ENCODE results near the gene LRRC32.
A peak's percentile ranks its signal among the peaks of the same experiment; 100 is the strongest.

Gene LRRC32, protein sequence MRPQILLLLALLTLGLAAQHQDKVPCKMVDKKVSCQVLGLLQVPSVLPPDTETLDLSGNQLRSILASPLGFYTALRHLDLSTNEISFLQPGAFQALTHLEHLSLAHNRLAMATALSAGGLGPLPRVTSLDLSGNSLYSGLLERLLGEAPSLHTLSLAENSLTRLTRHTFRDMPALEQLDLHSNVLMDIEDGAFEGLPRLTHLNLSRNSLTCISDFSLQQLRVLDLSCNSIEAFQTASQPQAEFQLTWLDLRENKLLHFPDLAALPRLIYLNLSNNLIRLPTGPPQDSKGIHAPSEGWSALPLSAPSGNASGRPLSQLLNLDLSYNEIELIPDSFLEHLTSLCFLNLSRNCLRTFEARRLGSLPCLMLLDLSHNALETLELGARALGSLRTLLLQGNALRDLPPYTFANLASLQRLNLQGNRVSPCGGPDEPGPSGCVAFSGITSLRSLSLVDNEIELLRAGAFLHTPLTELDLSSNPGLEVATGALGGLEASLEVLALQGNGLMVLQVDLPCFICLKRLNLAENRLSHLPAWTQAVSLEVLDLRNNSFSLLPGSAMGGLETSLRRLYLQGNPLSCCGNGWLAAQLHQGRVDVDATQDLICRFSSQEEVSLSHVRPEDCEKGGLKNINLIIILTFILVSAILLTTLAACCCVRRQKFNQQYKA

DNA sequence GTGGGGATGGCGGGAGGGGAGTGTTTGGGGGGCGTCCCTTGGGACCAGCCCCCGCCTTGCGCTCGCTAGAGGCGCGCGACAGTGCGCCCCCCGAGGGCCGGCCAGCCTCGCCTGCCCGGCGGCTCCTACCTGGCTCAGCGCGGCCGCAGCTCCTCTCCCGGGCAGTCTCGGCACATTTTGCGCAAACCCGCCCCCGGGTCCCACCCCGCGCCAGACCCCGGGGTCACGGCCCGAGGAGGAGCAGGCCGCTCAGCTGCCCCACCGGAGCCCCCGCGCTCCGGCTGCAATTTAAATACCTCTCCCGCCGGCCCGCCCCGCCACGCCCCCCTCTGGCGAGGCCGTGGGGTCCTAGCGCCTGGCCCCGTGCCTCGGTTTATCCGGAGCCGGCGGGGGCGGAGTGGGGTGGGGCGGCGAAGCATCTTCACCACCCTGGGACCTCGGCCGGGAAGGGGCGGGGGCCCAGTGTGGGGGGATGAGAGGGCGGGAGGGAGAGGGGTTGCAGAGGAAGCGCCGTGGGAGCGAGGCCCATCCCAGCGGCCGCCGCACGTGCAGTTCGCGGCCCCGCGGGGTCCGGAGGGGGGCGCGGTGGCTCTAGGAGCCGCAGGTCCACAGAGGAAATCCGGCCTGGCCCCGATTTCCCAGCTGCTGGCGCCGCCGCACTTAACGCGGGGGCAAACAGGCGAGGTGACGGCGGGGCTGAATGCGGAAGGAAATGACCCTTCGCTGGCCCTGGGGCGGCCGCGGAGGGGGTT lies at the start of gene LRRC32:
TSS of gene LRRC32 (minus strand) at position 263 of the 752 bp plus-strand sequence. CDS start 4,793 bp downstream, outside the sequence.
- peak within 1 kb of the TSS; percentile 37 for H3K4me3 ChIP-seq (ENCODE audit: low read length)
- no peak for DNase-seq (ENCODE audit: low read depth)
- TF ChIP-seq CTCF (conservative IDR thresholded peaks at IDR 0.05; ENCODE audit: low read depth, low read length), result no peak

DNA sequence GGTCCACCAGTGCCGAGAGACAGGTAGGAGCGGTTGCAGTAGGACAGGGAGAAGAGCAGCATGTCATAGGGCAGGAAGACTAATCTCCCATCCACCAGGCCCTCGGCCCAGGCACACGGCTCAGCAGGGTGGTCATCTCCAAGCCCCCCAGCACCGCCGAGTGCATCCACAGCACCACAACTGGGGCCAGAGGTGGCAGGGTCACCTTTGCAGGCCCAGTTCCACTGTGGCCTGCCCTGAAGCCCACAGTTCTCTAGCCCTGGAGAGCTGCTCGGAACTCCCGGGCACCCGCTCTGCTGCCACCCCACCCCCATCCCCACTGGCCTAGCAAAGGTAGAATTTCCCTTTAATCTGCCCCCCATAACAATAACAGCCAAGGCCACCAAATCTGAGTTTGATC lies 49.1 kb upstream of the LRRC32 start:
- H3K4me3 ChIP-seq (ENCODE audit: low read length), result no peak overlapping the region
- TF ChIP-seq CTCF (conservative IDR thresholded peaks at IDR 0.05; ENCODE audit: low read depth, low read length), result no peak
- no peak for DNase-seq (ENCODE audit: low read depth)

DNA sequence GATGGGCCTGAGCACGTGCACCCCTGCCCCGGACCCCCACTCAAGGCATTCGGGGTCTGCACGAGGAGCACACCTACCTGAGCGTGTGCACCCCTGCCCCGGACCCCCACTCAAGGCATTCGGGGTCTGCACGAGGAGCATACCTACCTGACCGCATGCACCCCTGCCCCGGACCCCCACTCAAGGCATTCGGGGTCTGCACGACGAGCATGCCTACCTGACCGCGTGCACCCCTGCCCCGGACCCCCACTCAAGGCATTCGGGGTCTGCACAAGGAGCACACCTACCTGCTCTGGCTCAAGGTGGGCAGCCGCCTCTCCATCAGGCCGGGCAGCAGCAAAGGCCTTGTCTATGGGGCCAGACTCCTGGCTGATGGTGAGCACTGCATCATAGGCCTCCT lies 48.7 kb upstream of the LRRC32 start:
- no peak overlapping the region for H3K4me3 ChIP-seq (ENCODE audit: low read length)
- no peak for TF ChIP-seq CTCF (conservative IDR thresholded peaks at IDR 0.05; ENCODE audit: low read depth, low read length)
- no peak for DNase-seq (ENCODE audit: low read depth)

DNA sequence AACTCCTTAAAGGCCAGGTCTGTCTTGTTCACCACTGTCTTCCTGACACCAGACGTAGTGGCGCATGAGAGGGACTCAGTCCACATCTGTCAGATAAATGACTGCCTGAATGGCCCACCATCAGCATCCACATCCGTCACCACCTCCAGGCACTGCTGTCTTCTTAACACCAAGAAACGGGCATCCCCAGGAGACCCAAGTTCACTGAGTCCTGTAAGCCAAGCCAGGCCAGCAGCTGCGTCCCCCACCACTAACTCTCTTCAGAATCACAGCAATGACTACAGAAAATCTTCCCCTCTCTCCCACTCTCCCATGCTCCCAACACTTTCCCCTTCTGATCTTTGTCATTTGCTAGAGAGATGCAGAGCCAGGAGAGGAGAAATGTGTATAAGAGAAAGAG lies 47.3 kb upstream of the LRRC32 start:
- H3K4me3 ChIP-seq (ENCODE audit: low read length), result no peak overlapping the region
- no peak for TF ChIP-seq CTCF (conservative IDR thresholded peaks at IDR 0.05; ENCODE audit: low read depth, low read length)
- DNase-seq (ENCODE audit: low read depth), result no peak

DNA sequence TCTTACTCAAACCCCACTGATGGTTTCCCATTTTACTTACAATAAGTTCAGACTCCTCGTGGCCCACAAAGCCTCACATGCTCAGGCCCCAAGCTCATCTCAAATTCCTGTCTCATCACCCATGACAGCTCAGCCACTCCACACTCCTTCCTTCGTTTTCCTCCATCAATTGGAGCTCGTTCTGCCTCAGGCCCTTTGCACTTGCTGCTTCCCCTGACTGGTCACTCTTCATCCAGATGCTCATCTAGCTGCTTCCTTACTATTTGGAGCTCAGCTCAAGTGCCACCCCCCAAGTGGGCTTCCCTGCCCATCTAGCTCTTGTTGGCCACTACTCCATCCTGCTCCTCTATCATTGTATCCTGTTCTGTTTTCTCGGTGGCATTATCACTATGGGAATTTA lies 46.8 kb upstream of the LRRC32 start:
- DNase-seq (ENCODE audit: low read depth), result no peak
- H3K4me3 ChIP-seq (ENCODE audit: low read length), result no peak overlapping the region
- TF ChIP-seq CTCF (conservative IDR thresholded peaks at IDR 0.05; ENCODE audit: low read depth, low read length), result no peak

- no peak overlapping the region for H3K4me3 ChIP-seq (ENCODE audit: low read length)
These were observed 45.7 kb upstream of the LRRC32 start for GRCh38 chr11:76716268-76716667.

More at GRCh38 chr11:76716268-76716667, 45.7 kb upstream of the LRRC32 start:
- TF ChIP-seq CTCF (conservative IDR thresholded peaks at IDR 0.05; ENCODE audit: low read depth, low read length), result no peak
- DNase-seq (ENCODE audit: low read depth), result no peak
